ENCODE results near the gene SUN3. TPM values are rescaled to one million over a fixed set of nuclear protein-coding genes. Genes with fewer than 3 reads are reported as not detected.

SUN3 gene
- total and polyA plus RNA-seq, 2 donors from 2014 or later, result 0.54 TPM; not detected in 1

GRCh38 chr7:48048113-48048512, 19.2 kb upstream of the SUN3 start:
- H3K9ac ChIP-seq (ENCODE audit: low read length in 3 of 3), result no peak overlapping the region
- H3K4me3 ChIP-seq (ENCODE audit: low read length in 3 of 3), result no peak overlapping the region
- H3K9me3 ChIP-seq (ENCODE audit: control insufficient read depth in 2 of 3, insufficient read depth in 1 of 3, low read length in 3 of 3), result no peaks in the 10 kb centered on the region
- FAIRE-seq (no peak), DNase-seq (no peak)
- H3K4me1 ChIP-seq (ENCODE audit: control insufficient read depth in 2 of 3, insufficient read depth in 2 of 3, low read depth in 1 of 3, low read length in 3 of 3), result no peaks in the 10 kb centered on the region
- intact Hi-C loops (cut with DNase I), result no loop called here
- H3K36me3 ChIP-seq (ENCODE audit: control insufficient read depth in 2 of 3, insufficient read depth in 3 of 3, low read length in 3 of 3), result no peaks in the 10 kb centered on the region
- H3K27me3 ChIP-seq (ENCODE audit: control insufficient read depth, insufficient read depth, low read length), result no peaks in the 10 kb centered on the region
- H3K27ac ChIP-seq (ENCODE audit: low read depth in 2 of 2, low read length in 2 of 2), result no peak overlapping the region
- TF ChIP-seq CTCF (IDR thresholded peaks at IDR 0.05; ENCODE audit: borderline replicate concordance, extremely low read depth, insufficient read depth), result no peak

- no peak for TF ChIP-seq CTCF (IDR thresholded peaks at IDR 0.05; ENCODE audit: borderline replicate concordance, extremely low read depth, insufficient read depth)
- Histone ChIP-seq H3K36me3 (ENCODE audit: control insufficient read depth in 2 of 3, insufficient read depth in 3 of 3, low read length in 3 of 3) (no peaks in the 10 kb centered on the region), H3K4me1 (ENCODE audit: control insufficient read depth in 2 of 3, insufficient read depth in 2 of 3, low read depth in 1 of 3, low read length in 3 of 3) (no peaks in the 10 kb centered on the region), H3K27ac (ENCODE audit: low read depth in 2 of 2, low read length in 2 of 2) (no peak overlapping the region), H3K9ac (ENCODE audit: low read length in 3 of 3) (no peak overlapping the region), H3K27me3 (ENCODE audit: control insufficient read depth, insufficient read depth, low read length) (no peaks in the 10 kb centered on the region), H3K9me3 (ENCODE audit: control insufficient read depth in 2 of 3, insufficient read depth in 1 of 3, low read length in 3 of 3) (no peaks in the 10 kb centered on the region), H3K4me3 (ENCODE audit: low read length in 3 of 3) (peak overlapping the region in 1 of 3 donors; percentile 2)
- DNase-seq, result peak in 1 of 5 donors; percentile 10
- no peak for FAIRE-seq
- intact Hi-C loops (cut with DNase I), result no loop called here
Measured at GRCh38 chr7:48046458-48046857, 17.6 kb upstream of the SUN3 start.

- Histone ChIP-seq H3K9ac (ENCODE audit: low read length in 3 of 3) (no peak overlapping the region), H3K27ac (ENCODE audit: low read depth in 2 of 2, low read length in 2 of 2) (no peak overlapping the region), H3K9me3 (ENCODE audit: control insufficient read depth in 2 of 3, insufficient read depth in 1 of 3, low read length in 3 of 3) (no peaks in the 10 kb centered on the region), H3K36me3 (ENCODE audit: control insufficient read depth in 2 of 3, insufficient read depth in 3 of 3, low read length in 3 of 3) (no peaks in the 10 kb centered on the region), H3K4me1 (ENCODE audit: control insufficient read depth in 2 of 3, insufficient read depth in 2 of 3, low read depth in 1 of 3, low read length in 3 of 3) (no peaks in the 10 kb centered on the region), H3K4me3 (ENCODE audit: low read length in 3 of 3) (no peak overlapping the region), H3K27me3 (ENCODE audit: control insufficient read depth, insufficient read depth, low read length) (no peaks in the 10 kb centered on the region)
- intact Hi-C loops (cut with DNase I), result no loop called here
- FAIRE-seq (no peak), DNase-seq (peak in 1 of 5 donors; percentile 54)
- TF ChIP-seq CTCF (IDR thresholded peaks at IDR 0.05; ENCODE audit: borderline replicate concordance, extremely low read depth, insufficient read depth), result no peak
Measured at GRCh38 chr7:48045195-48045765, 16.4 kb upstream of the SUN3 start.

GRCh38 chr7:48042636-48043035, 13.7 kb upstream of the SUN3 start:
- TF ChIP-seq CTCF (IDR thresholded peaks at IDR 0.05; ENCODE audit: borderline replicate concordance, extremely low read depth, insufficient read depth), result no peak
- no peak for FAIRE-seq

More at GRCh38 chr7:48042636-48043035, 13.7 kb upstream of the SUN3 start:
- H3K36me3 ChIP-seq (ENCODE audit: control insufficient read depth in 2 of 3, insufficient read depth in 3 of 3, low read length in 3 of 3), result no peaks in the 10 kb centered on the region
- no peaks in the 10 kb centered on the region for H3K4me1 ChIP-seq (ENCODE audit: control insufficient read depth in 2 of 3, insufficient read depth in 2 of 3, low read depth in 1 of 3, low read length in 3 of 3)
- H3K27me3 ChIP-seq (ENCODE audit: control insufficient read depth, insufficient read depth, low read length), result no peaks in the 10 kb centered on the region
- no peak overlapping the region for H3K27ac ChIP-seq (ENCODE audit: low read depth in 2 of 2, low read length in 2 of 2)
- no peak overlapping the region for H3K4me3 ChIP-seq (ENCODE audit: low read length in 3 of 3)
- no peak for DNase-seq
- H3K9me3 ChIP-seq (ENCODE audit: control insufficient read depth in 2 of 3, insufficient read depth in 1 of 3, low read length in 3 of 3), result no peaks in the 10 kb centered on the region
- intact Hi-C loops (cut with DNase I), result no loop called here
- H3K9ac ChIP-seq (ENCODE audit: low read length in 3 of 3), result no peak overlapping the region
